GM23338 (cell line): Measurements from ENCODE around the gene LIN54. TPM values are rescaled to one million over a fixed set of nuclear protein-coding genes. Genes with fewer than 3 reads are reported as not detected.

Experiments used
- ATAC-seq: fragments of 200-7000 bp; cut with Tn5 transposase; 3 replicates; pipeline ENCODE4 v1.9.1; 2020
- DNase-seq: peaks from one replicate; pipeline ENCODE4 v3.0.0-alpha.2; 2015; ENCODE audit warnings: low spot score
- H2AFZ ChIP-seq: fragments of 200-600 bp; sonication (generic); 2 replicates; pipeline ENCODE4 v1.8.0; 2016; ENCODE audit warnings: antibody characterized with exemption, mild to moderate bottlenecking, moderate library complexity
- H3F3A ChIP-seq: fragments of 200-600 bp; sonication (generic); replicated peaks from 2 replicates; pipeline ENCODE4 v1.8.0; 2017; ENCODE audit warnings: antibody characterized with exemption, mixed run types, low read depth
- H3K27ac ChIP-seq: fragments of 200-600 bp; sonication (generic); 2 replicates; pipeline ENCODE4 v1.6.1; 2016; ENCODE audit warnings: low read depth
- H3K27me3 ChIP-seq: fragments of 200-600 bp; sonication (generic); 2 replicates; pipeline ENCODE4 v1.8.0; 2016; ENCODE audit warnings: mild to moderate bottlenecking, mixed run types, moderate library complexity; ENCODE audit not compliant: insufficient read depth
- H3K36me3 ChIP-seq: fragments of 200-600 bp; sonication (generic); 2 replicates; pipeline ENCODE4 v1.8.0; 2016; ENCODE audit warnings: mild to moderate bottlenecking; ENCODE audit not compliant: insufficient read depth
- H3K4me1 ChIP-seq: fragments of 200-600 bp; sonication (generic); 2 replicates; pipeline ENCODE4 v1.8.0; 2016; ENCODE audit warnings: mild to moderate bottlenecking, moderate library complexity; ENCODE audit not compliant: insufficient read depth
- H3K4me2 ChIP-seq: fragments of 200-600 bp; sonication (generic); 2 replicates; pipeline ENCODE4 v1.7.1; 2017; ENCODE audit warnings: mixed run types
- H3K4me3 ChIP-seq: fragments of 200-600 bp; sonication (generic); 2 replicates; pipeline ENCODE4 v1.6.1; 2016; ENCODE audit warnings: mixed run types
- H3K79me2 ChIP-seq: fragments of 200-600 bp; sonication (generic); replicated peaks from 2 replicates; pipeline ENCODE4 v1.8.0; 2017; ENCODE audit warnings: mild to moderate bottlenecking; ENCODE audit not compliant: insufficient read depth
- H3K9me2 ChIP-seq: fragments of 200-600 bp; sonication (generic); 2 replicates; pipeline ENCODE4 v1.8.0; 2017; ENCODE audit not compliant: insufficient read depth
- H4K20me1 ChIP-seq: fragments of 200-600 bp; sonication (generic); replicated peaks from 2 replicates; pipeline ENCODE4 v1.8.0; 2017; ENCODE audit warnings: mild to moderate bottlenecking; ENCODE audit not compliant: insufficient read depth
- H3K27ac Mint-ChIP-seq: 2 replicates; pipeline ENCODE4 v1.8.0; 2020; ENCODE audit warnings: inconsistent platforms, mild to moderate bottlenecking, moderate library complexity, mixed read lengths
- H3K27me3 Mint-ChIP-seq: 3 replicates; pipeline ENCODE4 v1.8.0; 2022; ENCODE audit warnings: low read depth, mild to moderate bottlenecking, moderate library complexity, mixed read lengths, inconsistent platforms; ENCODE audit not compliant: insufficient read depth, poor library complexity
- H3K36me3 Mint-ChIP-seq: 3 replicates; pipeline ENCODE4 v1.8.0; 2021; ENCODE audit warnings: low read depth, mild to moderate bottlenecking, inconsistent platforms, moderate library complexity, mixed read lengths
- H3K4me1 Mint-ChIP-seq: 3 replicates; pipeline ENCODE4 v1.8.0; 2020; ENCODE audit warnings: mild to moderate bottlenecking, inconsistent platforms, mixed read lengths
- H3K4me3 Mint-ChIP-seq: 3 replicates; pipeline ENCODE4 v1.8.0; 2021; ENCODE audit warnings: moderate library complexity, mild to moderate bottlenecking, inconsistent platforms, mixed read lengths
- H3K9me3 Mint-ChIP-seq: 3 replicates; pipeline ENCODE4 v1.8.0; 2020; ENCODE audit warnings: moderate library complexity, mild to moderate bottlenecking, inconsistent platforms, mixed read lengths
- CREB1 ChIP-seq: fragments of 250-450 bp; sonication (Bioruptor Pico); IDR thresholded peaks from 2 replicates; pipeline ENCODE4 v1.5.0; 2020; ENCODE audit warnings: low read depth, mild to moderate bottlenecking, moderate library complexity
- EZH2 ChIP-seq: fragments of 200-600 bp; sonication (generic); IDR thresholded peaks from one replicate; pipeline ENCODE4 v1.8.0; 2017; ENCODE audit warnings: antibody characterized with exemption, mild to moderate bottlenecking, low read depth; ENCODE audit not compliant: unreplicated experiment
- EZH2phosphoT487 ChIP-seq: fragments of 200-600 bp; sonication (generic); IDR thresholded peaks from one replicate; pipeline ENCODE4 v1.8.1; 2018; ENCODE audit warnings: antibody characterized with exemption; ENCODE audit not compliant: unreplicated experiment
- JUNB ChIP-seq: IDR thresholded peaks from one replicate; pipeline ENCODE4 v1.6.1; 2016; ENCODE audit warnings: antibody characterized with exemption; ENCODE audit not compliant: unreplicated experiment
- NANOG ChIP-seq: IDR thresholded peaks from 2 replicates; pipeline ENCODE4 v1.6.1; 2016; ENCODE audit warnings: antibody characterized with exemption, borderline replicate concordance
- POLR2AphosphoS5 ChIP-seq: IDR thresholded peaks from 2 replicates; pipeline ENCODE4 v1.6.1; 2016; ENCODE audit warnings: antibody characterized with exemption, low read depth
- STAT1 ChIP-seq: IDR thresholded peaks from one replicate; pipeline ENCODE4 v1.6.1; 2016; ENCODE audit warnings: antibody characterized with exemption; ENCODE audit not compliant: unreplicated experiment
- polyA plus RNA-seq: library from polyadenylated mRNA; unstranded; fragments of >200 nt; fragmentation: Nextera tagmentation; extraction: Ambion mirVana; gene quantifications from 2 replicates; pipeline ENCODE4 v1.2.1, GENCODE V29; 2016
- total RNA-seq: library from RNA; depleted of rRNA; stranded (reverse); fragments of >200 nt; shearing (Covaris generic); gene quantifications from 2 replicates; pipeline ENCODE4 v1.2.3, GENCODE V29; 2014
- TF ChIP-seq, protein P1 (sequence below): IDR thresholded peaks from 2 replicates; pipeline ENCODE4 v1.6.1; 2016; ENCODE audit warnings: antibody characterized with exemption
- TF ChIP-seq, protein P2 (sequence below), 2 experiments: fragments of 200-600 bp in 1 of 2; sonication (generic) in 1 of 2; conservative IDR thresholded peaks; 2 replicates each; pipeline versions ENCODE4 v1.5.1 to v1.6.1; 2016 to 2017; ENCODE audit warnings: antibody characterized with exemption in 2 of 2, low read depth in 2 of 2, mild to moderate bottlenecking in 2 of 2, moderate library complexity in 1 of 2
- TF ChIP-seq, protein P3 (sequence below): fragments of 250-450 bp; sonication (Bioruptor Pico); IDR thresholded peaks from 2 replicates; pipeline ENCODE4 v1.5.0; 2020; ENCODE audit warnings: mild to moderate bottlenecking, moderate library complexity

Gene LIN54
- total and polyA plus RNA-seq, 2 experiments from 2014 or later, result 4.0 to 11.2 TPM

DNA sequence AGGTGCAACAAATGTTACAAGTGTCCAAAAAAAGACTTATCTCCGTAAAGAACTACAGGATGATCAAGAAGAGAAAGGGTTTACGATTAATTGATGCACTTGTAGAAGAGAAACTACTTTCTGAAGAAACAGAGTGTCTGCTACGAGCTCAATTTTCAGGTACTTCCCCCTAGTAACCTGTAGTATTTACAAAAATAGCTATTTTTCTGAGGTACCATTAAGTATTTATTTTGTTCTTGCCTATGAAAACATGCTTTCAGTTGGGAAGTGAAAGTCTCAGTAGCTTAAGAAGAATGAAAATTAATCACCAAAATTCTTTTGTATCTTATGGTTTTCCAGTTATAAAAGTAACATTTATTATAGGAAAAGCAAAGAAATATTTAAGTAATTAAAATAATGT is 104.2 kb downstream of the LIN54 start:
- Histone ChIP-seq H3K79me2 (peaks cover 20% of the 10 kb centered on the region), H4K20me1 (no peaks in the 10 kb centered on the region; the same call in 1 of the 2 replicates), H3K36me3 (peaks cover 36% of the 10 kb centered on the region), H3K27me3 (no peaks in the 10 kb centered on the region), H3K9me2 (no peaks in the 10 kb centered on the region), H3K4me2 (no peak overlapping the region), H3F3A (no peaks in the 10 kb centered on the region), H3K4me3 (no peak overlapping the region), H2AFZ (no peak overlapping the region), H3K27ac (no peak overlapping the region), H3K4me1 (no peaks in the 10 kb centered on the region)
- Mint-ChIP-seq H3K9me3 (no peaks in the 10 kb centered on the region), H3K4me3 (no peak overlapping the region), H3K27me3 (peaks cover 2% of the 10 kb centered on the region), H3K4me1 (no peaks in the 10 kb centered on the region), H3K27ac (no peak overlapping the region), H3K36me3 (peaks cover 27% of the 10 kb centered on the region)
- DNase-seq (no peak), ATAC-seq (no peak)
- TF ChIP-seq, protein P1, sequence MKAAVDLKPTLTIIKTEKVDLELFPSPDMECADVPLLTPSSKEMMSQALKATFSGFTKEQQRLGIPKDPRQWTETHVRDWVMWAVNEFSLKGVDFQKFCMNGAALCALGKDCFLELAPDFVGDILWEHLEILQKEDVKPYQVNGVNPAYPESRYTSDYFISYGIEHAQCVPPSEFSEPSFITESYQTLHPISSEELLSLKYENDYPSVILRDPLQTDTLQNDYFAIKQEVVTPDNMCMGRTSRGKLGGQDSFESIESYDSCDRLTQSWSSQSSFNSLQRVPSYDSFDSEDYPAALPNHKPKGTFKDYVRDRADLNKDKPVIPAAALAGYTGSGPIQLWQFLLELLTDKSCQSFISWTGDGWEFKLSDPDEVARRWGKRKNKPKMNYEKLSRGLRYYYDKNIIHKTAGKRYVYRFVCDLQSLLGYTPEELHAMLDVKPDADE, result no peak
- no peak for TF ChIP-seq STAT1
- TF ChIP-seq JUNB, result no peak
- TF ChIP-seq CREB1 (CRISPR knock-in tag), result no peak
- no peak for TF ChIP-seq EZH2phosphoT487
- no peak for TF ChIP-seq EZH2
- TF ChIP-seq, protein P2, sequence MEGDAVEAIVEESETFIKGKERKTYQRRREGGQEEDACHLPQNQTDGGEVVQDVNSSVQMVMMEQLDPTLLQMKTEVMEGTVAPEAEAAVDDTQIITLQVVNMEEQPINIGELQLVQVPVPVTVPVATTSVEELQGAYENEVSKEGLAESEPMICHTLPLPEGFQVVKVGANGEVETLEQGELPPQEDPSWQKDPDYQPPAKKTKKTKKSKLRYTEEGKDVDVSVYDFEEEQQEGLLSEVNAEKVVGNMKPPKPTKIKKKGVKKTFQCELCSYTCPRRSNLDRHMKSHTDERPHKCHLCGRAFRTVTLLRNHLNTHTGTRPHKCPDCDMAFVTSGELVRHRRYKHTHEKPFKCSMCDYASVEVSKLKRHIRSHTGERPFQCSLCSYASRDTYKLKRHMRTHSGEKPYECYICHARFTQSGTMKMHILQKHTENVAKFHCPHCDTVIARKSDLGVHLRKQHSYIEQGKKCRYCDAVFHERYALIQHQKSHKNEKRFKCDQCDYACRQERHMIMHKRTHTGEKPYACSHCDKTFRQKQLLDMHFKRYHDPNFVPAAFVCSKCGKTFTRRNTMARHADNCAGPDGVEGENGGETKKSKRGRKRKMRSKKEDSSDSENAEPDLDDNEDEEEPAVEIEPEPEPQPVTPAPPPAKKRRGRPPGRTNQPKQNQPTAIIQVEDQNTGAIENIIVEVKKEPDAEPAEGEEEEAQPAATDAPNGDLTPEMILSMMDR (conservative IDR thresholded peaks at IDR 0.05; ENCODE audit: low read depth in 2 of 2), result no peak
- TF ChIP-seq POLR2AphosphoS5, result no peak
- no peak for TF ChIP-seq NANOG
- TF ChIP-seq, protein P3, sequence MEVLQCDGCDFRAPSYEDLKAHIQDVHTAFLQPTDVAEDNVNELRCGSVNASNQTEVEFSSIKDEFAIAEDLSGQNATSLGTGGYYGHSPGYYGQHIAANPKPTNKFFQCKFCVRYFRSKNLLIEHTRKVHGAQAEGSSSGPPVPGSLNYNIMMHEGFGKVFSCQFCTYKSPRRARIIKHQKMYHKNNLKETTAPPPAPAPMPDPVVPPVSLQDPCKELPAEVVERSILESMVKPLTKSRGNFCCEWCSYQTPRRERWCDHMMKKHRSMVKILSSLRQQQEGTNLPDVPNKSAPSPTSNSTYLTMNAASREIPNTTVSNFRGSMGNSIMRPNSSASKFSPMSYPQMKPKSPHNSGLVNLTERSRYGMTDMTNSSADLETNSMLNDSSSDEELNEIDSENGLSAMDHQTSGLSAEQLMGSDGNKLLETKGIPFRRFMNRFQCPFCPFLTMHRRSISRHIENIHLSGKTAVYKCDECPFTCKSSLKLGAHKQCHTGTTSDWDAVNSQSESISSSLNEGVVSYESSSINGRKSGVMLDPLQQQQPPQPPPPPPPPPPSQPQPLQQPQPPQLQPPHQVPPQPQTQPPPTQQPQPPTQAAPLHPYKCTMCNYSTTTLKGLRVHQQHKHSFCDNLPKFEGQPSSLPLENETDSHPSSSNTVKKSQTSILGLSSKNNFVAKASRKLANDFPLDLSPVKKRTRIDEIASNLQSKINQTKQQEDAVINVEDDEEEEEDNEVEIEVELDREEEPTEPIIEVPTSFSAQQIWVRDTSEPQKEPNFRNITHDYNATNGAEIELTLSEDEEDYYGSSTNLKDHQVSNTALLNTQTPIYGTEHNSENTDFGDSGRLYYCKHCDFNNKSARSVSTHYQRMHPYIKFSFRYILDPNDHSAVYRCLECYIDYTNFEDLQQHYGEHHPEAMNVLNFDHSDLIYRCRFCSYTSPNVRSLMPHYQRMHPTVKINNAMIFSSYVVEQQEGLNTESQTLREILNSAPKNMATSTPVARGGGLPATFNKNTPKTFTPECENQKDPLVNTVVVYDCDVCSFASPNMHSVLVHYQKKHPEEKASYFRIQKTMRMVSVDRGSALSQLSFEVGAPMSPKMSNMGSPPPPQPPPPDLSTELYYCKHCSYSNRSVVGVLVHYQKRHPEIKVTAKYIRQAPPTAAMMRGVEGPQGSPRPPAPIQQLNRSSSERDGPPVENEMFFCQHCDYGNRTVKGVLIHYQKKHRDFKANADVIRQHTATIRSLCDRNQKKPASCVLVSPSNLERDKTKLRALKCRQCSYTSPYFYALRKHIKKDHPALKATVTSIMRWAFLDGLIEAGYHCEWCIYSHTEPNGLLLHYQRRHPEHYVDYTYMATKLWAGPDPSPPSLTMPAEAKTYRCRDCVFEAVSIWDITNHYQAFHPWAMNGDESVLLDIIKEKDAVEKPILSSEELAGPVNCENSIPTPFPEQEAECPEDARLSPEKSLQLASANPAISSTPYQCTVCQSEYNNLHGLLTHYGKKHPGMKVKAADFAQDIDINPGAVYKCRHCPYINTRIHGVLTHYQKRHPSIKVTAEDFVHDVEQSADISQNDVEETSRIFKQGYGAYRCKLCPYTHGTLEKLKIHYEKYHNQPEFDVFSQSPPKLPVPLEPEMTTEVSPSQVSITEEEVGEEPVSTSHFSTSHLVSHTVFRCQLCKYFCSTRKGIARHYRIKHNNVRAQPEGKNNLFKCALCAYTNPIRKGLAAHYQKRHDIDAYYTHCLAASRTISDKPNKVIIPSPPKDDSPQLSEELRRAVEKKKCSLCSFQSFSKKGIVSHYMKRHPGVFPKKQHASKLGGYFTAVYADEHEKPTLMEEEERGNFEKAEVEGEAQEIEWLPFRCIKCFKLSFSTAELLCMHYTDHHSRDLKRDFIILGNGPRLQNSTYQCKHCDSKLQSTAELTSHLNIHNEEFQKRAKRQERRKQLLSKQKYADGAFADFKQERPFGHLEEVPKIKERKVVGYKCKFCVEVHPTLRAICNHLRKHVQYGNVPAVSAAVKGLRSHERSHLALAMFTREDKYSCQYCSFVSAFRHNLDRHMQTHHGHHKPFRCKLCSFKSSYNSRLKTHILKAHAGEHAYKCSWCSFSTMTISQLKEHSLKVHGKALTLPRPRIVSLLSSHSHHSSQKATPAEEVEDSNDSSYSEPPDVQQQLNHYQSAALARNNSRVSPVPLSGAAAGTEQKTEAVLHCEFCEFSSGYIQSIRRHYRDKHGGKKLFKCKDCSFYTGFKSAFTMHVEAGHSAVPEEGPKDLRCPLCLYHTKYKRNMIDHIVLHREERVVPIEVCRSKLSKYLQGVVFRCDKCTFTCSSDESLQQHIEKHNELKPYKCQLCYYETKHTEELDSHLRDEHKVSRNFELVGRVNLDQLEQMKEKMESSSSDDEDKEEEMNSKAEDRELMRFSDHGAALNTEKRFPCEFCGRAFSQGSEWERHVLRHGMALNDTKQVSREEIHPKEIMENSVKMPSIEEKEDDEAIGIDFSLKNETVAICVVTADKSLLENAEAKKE, result no peak
